Activated CD4-positive, alpha-beta T cell treated with anti-CD3 and anti-CD28 coated beads, Interleukin-2, amount 50 U/mL, for 1 hour (primary cell): ENCODE data around the gene B3GAT3.
"Not testable (repeated sequence)": the region's sequence is repeated elsewhere in the genome, so short reads cannot be mapped to it uniquely, and the experiment has no call there.

Source experiments
- DNase-seq: peaks from one replicate; pipeline ENCODE4 v3.0.0-alpha.2; 2020

Gene B3GAT3

DNA sequence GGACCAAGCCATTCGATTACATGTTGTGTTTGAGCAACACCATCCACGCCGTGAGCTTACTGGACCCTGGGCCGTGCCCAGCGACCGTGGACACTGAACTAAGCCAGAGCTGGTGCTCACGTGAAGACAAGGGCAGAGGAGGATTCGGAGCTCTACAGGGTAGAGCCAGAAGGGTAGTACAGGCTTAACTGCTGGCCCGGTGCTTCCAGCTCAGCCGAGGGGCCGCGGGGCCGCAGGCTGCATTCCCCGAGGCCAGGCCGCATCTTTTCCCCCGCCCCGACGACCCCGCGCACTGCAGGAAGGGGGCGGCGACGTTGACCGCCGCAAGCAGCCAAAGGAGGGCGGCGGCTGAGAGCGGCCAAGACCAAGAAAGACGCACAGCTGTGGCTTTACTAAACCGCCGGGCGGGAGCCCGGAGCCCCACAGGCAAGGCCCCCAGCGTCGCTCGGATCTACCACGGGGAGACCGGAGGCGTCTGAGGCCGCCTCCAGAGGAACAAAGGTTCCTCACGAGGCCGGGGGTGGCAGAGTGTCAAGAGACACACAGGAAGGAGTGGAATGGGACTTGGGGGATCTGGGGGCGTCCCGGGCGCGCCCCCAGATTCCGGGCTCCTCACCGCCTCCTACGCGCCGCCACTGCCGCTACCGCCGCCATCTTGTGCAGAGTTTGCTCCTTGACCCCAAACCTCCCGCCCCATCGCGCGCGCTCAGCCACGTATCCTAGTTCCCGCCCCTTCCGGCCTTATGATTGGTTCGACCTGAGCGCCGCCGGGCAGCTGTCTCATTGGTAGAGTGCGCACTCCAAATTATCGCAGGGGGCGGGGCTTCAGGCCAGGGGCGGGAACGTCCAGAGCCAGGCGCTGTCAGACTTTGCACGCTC, 24.4 kb upstream of the B3GAT3 start, which contains the start of gene GANAB:
Gene GANAB, minus strand, starts transcription at position 668 of the 879 bp plus-strand sequence. Its CDS starts 14 bp downstream, at position 654.
- DNase-seq, result peak; percentile 99

DNA sequence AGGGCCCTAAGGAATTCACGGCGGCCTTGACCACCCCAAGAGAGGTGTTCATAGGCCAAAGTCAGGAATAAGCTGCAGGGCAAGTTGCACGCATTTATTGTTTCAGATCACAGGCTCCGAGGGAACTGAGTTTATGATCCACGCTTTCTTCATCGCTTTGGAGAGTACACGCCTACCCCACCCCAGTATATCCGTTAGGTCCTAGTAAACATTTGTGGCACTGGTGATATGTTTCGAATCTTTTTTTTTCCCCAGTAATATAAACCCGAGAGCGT, 23.8 kb upstream of the B3GAT3 start:
- DNase-seq, result no peak

DNA sequence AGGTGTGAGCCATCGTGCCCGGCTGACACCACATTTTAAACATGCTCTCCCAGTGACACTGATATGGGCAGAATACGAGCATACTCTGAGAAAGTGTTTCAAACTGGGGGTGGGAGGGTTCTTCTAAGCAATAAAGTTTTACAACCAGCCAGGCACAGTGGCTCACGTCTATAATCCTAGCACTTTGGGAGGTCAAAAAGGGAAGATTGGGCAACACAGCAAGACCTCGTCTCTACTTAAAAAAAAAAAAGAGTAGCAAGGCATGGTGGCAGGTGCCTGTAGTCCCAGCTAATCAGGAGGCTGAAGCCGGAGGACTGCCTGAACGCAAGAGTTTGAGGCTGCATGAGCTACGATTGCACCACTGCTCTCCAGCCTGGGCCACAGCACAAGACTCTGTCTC, 22.4 kb upstream of the B3GAT3 start:
- no peak for DNase-seq

DNA sequence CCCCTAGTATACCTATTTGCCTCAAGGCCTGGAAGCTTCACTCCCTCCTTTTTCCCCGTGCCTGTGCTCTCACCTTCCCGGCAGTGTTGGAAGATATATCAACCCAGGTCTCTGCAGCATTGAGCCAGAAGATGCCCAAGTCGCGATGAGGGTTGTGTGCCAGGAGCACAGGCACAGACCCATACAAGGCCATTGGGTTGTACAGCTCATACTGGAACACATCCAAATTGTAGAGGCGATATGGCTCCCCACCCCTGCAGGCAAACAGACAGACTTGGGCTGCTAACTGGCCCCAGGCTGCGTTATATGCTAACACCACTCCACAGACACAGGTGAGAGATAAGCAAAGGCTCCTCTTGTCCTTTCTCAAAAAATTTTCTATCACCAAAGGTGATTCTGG, 10.7 kb upstream of the B3GAT3 start:
- DNase-seq, result no peak

DNA sequence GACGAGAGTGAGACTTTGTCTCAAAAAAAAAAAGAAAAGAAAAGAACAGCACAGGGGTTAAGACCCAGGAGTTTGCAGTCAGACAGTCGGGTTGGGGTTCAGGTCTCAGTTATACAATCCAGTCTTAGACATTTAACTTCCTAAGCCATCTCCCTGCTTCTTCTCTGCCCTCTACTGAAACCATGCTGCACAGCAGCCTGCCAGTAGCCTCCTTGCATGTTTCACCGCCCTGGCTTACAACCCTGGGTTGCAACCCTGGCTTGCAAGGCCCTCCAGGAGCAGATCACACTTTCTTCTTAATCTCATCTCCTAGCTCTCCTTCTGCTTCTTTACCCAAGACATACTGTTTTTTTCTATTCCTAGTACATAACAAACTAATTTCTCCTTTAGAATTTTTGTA, 5.9 kb upstream of the B3GAT3 start:
- DNase-seq, result no peak

DNA sequence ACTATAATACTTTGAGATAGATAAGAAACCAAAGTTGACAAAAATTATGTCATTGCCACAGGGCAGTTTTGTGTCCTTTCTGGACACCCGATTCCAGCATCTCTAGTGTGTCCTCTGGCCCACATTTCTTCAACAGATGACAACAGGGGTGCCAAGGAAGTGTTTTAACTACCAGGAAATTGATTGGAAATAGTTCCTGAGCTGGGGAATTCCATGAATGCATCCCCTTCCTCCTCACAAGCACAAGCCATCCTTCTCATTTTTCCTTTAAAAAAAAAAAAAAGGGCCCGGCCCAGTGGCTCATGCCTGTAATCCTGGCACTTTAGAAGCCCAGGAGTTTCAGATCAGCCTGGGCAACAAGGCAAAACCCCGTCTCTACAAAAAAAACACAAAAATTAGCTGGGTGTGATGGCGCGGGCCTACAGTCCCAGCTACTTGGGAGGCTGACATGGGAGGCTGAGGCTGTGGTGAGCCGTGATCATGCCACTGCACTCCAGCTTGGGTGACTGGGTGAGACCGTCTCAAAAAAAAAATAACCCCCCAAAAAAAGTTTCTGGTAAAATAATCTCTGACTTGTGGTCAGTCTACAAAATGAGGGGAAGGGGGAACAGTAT, 797 bp upstream of the B3GAT3 start:
- DNase-seq, result no peak

DNA sequence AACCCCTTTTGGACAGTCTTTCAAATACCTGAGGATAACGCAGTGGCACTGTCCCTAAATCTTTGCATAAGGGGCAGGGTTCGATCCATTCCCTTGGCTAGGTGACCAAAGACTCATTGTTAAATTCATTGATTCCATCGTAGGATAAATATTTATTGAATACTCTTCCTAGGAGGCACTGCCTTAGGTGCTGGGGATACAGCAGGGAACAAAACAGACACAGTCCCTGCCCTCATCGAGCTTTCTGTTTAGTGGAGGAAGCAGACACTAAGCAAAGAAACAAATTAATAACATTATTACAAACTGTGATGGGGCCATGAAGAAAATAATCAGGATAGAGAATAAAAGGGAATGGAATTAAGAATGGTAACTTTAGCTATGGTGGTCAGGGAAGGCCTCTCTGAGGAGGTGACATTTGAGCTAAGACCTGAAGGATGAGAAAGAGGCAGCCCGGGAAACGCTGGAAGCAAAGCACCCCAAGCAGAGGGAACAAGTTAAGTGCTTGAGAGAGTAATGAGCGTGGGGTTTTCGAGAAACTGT, 689 bp downstream of the B3GAT3 start:
- no peak for DNase-seq

DNA sequence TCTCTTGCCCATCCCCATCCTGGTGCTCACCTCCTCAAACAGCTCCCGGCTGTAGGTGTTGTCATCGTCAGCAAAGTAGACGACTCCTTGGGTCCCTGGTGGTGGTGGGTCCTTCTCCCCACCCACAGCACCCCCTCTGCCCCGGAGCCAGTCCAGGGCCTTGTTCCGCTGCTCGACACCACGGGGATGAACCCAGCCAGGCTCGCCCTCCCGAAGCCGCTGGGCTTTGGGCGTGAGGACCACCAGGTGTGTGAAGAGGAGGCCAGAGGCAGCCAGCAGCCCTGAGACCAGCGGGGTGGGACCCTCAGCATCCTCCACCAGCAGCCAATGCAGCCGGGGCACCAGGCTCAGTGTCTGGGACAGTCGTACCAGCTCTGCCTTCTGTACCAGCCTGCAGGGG, 4.8 kb downstream of the B3GAT3 start:
- DNase-seq, result not testable (repeated sequence)

DNA sequence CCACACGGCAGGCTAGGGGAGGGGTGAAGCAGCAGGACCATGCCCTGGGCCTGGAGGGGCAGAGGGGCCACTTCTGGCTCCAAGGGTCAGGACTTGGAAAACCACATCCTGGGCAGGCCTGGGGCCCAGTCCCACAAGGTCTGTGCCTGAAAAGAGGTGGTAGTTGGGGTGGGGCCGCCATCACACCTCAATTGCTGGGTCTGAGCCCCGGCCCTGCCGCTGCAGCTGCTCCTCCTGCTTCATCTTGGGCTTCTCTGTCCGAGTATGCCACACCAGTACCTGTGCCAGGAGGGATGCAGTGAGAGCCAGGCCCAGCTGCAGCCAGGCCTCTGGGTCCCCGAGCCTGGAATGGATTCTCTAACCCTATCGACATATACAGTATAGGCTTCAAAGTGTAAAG, 6.3 kb downstream of the B3GAT3 start:
- DNase-seq, result no peak

DNA sequence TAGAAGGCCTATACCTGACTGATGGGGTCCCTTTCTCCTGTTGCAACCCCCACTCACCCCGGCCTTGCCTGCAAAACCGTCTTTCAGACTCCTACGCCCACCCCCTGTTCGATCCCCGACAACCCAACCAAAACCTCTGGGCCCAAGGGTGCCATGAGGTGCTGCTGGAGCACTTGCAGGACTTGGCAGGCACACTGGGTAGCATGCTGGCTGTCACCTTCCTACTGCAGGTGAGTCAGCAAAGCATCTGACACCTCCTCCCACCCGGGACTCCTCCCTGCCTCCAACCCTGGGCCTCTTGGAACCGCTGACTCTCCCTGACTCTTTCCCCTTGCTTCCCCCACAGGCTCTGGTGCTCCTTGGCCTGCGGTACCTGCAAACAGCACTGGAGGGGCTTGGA, 7.5 kb downstream of the B3GAT3 start:
- DNase-seq, result no peak

DNA sequence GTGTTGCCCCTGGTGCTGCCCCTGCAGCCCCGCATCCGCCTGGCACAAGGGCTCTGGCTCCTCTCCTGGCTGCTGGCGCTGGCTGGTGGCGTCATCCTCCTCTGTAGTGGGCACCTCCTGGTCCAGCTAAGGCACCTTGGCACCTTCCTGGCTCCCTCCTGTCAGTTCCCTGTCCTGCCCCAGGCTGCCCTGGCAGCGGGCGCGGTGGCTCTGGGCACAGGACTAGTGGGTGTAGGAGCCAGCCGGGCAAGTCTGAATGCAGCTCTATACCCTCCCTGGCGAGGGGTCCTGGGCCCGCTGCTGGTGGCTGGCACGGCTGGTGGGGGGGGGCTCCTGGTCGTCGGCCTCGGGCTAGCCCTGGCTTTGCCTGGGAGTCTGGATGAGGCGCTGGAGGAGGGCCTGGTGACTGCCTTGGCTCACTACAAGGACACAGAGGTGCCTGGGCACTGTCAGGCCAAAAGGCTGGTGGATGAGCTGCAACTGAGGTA, 8.5 kb downstream of the B3GAT3 start:
- DNase-seq, result no peak

DNA sequence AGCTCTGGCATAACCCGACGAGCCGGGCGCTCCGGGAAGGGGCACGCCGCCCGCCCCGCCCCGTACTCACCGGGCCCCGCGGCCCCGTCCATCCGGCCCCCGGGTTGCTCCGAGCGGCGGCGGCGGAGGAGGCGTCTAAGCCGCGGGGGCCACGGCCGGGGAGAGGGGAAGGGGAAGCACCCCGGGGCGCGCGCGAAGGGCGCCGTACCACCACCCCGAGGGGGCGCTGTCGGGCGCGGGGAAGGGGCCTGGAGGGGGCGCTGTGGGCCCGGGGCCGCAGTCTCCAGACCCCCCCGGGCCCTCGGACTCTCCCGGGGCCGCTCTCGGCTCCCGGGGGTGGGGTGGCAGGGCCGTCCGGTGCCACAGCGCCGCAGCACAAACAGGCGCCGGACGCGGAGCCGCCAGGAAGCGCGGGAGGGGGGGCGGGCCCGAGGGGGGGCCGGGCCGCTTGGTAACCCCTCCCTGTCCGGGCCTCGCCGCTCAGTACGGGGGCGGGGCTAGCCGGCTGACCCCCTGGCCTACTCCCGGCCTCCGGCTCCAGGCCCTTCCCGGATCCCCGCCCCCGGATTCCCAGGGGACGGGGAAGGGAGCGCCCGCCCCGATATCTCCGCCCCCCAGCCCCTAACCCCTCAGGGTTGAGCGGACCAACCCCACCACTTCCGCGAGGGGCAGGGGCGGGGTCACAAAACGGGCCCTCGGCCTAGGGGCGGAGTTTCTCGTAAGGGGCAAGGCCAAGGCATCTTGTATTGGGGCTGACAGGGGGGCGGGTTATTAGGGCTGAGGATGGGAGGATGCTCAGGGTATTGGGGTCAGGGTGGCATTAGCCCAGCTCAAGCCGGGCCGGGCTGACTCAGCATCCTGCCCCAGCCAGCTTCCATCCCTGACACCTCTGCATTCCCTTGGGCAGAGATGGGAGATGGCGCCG, 9.2 kb downstream of the B3GAT3 start, which contains the start of the genes EML3 and ROM1:
Gene EML3, minus strand, starts transcription at position 410 of the 925 bp plus-strand sequence. Its CDS starts 318 bp downstream, at position 92.
Gene ROM1, plus strand, starts transcription at position 892 of the 925 bp plus-strand sequence. Its CDS starts 25 bp downstream, at position 917.
- DNase-seq, result peak; percentile 83

DNA sequence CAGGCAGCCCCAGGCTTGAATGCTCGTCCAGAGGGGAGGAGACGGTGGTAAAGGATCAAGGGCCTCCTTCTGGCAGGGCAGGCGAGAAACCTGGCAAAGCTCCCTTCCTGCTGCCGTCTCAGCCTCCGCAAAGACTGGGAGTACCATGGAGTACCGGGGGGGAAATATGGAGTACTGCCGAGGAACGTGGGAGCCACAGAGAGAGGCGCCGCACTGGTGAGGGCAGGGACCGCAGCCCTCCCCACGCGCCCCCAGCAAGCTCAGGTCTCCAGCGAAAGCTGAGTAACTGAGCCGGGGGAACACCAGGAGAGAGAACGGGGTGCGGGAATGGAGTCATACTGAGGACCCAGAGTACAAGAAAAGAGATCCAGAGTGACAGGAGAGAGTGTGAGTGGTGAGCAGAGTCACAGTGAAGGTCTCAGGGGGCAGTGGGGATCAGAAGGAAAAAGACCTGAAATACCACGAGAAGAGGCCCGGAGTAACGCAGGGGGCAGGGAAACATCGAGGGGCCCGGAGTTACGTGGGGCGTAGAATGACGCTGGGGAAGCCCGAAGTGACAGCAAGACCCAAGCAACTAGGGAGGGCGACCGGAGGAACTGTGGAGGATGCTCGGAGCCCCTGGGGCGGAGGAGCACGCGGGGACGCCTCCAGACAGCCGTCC, 10.0 kb downstream of the B3GAT3 start:
- peak; percentile 23 for DNase-seq

DNA sequence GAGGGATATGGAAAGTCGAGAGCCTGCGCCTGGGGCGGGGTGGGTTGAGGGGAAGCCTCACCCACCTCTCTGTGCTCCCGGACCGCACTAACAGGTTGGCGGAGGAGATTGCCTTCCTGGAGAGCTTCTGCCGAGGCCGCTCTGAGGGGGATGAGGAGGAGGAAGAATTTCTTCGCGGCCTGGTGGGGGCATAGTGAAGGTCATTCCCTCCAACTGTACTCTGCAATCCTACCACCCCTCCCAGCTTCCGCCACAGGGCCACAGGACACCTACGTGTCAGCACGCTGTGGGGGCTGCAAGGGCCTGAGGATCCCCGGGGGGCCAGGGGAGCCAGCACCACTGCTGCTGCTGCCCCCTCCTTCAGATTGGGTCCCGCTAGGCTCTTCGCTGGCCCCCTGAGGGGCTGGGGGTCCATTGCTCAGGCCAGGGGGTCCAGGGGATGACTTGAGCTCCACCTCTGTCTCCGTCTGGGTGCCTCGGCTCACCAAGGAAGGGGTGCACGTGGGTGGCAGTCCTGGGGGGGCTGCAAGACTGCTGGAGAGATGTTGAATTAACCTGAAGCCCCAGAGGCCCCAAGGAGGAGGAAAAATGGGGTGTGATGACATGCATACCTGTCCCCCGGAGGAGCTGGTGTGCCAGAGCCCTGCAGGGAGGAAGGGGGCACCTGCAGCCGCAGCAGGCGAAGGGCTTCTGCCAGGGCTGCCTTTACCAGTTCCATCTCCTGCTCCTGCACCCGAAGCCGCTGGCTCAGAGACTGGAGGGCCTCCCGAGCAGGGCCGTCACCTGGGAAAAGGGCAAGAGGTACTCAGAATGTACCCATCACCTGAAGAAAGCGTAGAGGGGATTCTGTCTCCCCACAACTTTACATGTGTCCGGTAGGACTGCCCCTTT, 10.7 kb downstream of the B3GAT3 start:
- DNase-seq, result no peak

DNA sequence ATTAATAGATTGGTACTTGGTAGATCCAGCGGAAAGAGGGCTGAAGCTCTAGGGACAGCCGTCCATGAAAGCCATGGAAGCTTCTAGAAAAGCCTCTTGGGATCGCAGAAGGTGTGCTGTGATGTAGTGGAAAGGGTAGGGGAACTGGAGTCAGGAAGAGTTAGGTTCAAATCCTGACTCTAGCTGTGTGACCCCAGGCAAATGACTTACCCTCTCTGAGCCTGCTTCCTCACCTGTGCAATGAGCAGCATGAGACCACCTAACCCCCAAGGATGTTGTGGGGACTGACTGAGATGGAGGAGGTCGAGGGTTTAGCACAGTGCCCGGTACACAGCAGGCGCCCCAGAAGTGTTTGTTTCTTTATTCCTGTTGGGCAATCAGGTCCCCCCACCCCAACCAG, 11.4 kb downstream of the B3GAT3 start:
- no peak for DNase-seq

DNA sequence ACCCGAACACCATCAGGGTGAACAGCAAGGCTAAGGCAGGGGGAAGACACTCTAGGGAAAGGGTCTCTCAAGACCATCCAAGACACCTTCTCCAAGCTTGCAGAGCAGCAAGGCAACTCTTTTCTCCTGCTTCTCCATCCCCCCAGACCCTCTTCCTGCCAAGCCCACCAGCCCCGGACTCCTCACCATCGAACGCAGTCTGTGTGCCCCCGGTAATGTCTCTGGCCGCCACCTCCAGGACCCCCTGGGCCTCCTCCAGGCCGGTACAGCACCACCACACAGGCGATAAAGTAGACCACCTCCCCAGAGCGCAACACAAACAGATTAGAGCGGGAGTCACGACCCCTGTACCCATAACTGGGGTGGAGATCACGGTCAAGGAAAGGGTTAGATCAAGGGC, 13.0 kb downstream of the B3GAT3 start:
- no peak for DNase-seq

DNA sequence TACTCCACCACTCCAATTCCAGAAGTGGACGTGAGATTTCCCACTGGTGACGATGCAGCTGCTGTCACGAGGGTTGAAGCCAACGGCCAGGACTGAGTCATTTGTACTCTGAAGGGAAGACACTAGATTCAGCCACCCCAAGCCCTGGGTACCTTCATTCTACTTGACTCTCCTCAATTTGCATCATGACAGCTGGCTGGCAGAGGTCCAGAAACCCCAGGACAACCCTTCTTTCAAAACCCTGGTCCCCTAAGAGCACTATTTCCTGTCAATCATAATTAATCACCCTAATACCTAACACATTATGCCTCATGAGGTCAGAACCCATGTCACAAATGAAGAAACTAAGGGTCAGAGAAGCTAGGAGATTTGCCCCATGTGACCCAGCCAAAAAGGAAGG, 14.1 kb downstream of the B3GAT3 start:
- DNase-seq, result no peak

DNA sequence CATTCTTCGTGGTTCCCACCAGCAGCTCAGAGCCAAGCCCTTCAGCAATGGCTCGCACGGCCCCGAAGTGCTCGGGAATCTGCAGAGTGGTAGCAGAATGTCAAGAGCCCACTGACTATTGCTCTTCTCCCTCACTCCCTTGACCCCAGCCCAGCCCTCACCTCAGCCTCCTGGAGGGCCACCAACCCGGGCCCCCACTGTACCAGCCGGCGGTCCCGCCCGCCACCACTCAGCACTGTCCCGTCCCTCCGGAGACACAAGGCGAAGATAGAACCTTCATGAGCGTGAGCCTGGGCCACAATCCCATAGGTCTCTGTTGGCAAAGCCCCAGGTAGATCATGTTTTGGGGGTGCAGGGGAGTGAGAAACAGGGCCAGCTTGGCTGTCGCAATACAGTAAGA, 15.9 kb downstream of the B3GAT3 start:
- DNase-seq, result no peak

DNA sequence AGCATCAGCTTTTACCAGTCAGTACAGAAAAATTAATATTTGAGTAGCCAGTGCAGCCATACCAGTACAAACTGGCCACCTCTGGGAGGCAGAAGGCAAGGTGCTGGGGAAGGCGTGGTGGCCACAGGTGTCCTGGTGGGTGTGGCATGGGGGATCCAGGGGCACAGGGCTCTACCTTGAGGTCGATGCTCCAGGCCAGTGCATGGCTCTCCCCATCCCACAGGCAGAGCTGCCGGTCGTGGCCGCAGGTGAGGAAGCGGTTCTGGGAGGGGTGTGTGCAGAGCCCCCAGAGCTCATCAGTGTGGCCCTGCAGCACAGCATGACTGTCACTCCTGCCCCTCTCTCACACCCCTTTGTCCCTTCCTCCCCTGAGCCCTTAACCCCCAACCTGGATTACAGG, 16.3 kb downstream of the B3GAT3 start:
- no peak for DNase-seq

DNA sequence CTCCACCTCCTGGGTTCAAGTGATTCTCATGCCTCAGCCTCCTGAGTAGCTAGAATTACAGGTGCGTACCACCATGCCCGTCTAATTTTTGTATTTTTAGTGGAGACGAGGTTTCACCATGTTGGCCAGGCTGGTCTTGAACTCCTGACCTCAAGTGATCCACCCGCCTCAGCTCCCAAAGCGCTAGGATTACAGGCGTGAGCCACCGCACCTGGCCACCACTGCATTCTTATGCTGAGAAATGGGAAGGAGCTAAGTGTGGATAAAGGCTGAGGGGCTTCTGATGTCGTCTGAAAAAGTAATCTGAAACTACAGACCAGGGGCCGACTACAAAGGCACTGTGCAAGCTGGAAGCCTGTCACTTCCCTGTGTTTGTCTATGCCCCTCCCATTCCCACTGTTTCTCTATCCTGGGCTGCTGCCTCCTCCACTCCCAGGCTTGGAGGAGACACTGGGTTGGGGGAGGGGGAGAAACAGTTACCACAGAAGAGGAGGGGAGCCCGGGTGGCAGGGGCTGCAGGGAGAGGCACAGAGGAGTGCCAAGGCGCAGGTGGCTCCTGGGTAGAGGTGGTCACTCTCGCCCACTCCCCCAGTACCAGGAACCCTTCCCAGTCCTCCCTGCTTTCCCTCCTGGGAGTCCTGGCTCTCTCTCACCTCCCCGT, 17.2 kb downstream of the B3GAT3 start:
- no peak for DNase-seq
